Endometrial microvascular endothelial cells (primary cell): ENCODE results near the gene STXBP6. TPM values are rescaled to one million over a fixed set of nuclear protein-coding genes. Genes with fewer than 3 reads are reported as not detected.
"Not testable (repeated sequence)": the region's sequence is repeated elsewhere in the genome, so short reads cannot be mapped to it uniquely, and the experiment has no call there.

ENCODE experiments used
- in situ Hi-C: cut with HindIII; loops from 2 replicates; pipeline ENCODE4 v1.10.0; 2017; ENCODE audit warnings: low sequenced_read_pairs, low pct_unique_long_range_greater_than_20kb; ENCODE audit errors: inconsistent ontology term
- total RNA-seq: library from RNA; depleted of rRNA; stranded (reverse); fragments of >200 nt; gene quantifications from one replicate; pipeline ENCODE4 v1.2.3, GENCODE V29; 2015; ENCODE audit errors: inconsistent ontology term

The STXBP6 gene
- total RNA-seq, 1 donor from 2014 or later: not detected

DNA sequence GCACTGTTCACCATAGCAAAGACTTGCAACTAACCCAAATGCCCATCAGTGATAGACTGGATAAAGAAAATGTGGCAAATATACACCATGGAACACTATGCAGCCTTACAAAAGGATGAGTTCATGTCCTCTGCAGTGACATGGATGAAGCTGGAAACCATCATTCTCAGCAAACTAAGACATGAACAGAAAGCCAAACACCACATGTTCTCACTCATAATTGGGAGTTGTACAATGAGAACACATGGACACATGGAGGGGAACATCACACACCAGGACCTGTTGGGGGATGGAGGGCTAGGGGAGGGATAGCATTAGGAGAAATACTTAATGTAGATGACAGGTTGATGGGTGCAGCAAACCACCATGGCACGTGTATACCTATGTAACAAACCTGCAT lies 276.4 kb downstream of the STXBP6 start:
- in situ Hi-C loops: not testable (repeated sequence)

GRCh38 chr14:24766434-24766833 lies 283.5 kb downstream of the STXBP6 start:
- in situ Hi-C loops: no loop called here

- in situ Hi-C loops: no loop called here
Observed at GRCh38 chr14:24761141-24761540, 288.8 kb downstream of the STXBP6 start.
